Testis (tissue), 2 donors: ENCODE data around the gene ARL2BP.

ENCODE experiments used
- POLR2A ChIP-seq: fragments of 450-650 bp; IDR thresholded peaks from one replicate; pipeline ENCODE4 v1.6.1; 2017; ENCODE audit warnings: antibody characterized with exemption, mild to moderate bottlenecking, moderate library complexity
- TF ChIP-seq, protein P1 (sequence below), 3 experiments: fragments of 450-650 bp in 2 of 3; fragments of 200-600 bp in 1 of 3; sonication (generic) in 1 of 3; IDR thresholded peaks; one replicate each; pipeline ENCODE4 v1.5.1; 2016 to 2019; ENCODE audit warnings: antibody characterized with exemption in 3 of 3, mild to moderate bottlenecking in 2 of 3, moderate library complexity in 1 of 3

DNA sequence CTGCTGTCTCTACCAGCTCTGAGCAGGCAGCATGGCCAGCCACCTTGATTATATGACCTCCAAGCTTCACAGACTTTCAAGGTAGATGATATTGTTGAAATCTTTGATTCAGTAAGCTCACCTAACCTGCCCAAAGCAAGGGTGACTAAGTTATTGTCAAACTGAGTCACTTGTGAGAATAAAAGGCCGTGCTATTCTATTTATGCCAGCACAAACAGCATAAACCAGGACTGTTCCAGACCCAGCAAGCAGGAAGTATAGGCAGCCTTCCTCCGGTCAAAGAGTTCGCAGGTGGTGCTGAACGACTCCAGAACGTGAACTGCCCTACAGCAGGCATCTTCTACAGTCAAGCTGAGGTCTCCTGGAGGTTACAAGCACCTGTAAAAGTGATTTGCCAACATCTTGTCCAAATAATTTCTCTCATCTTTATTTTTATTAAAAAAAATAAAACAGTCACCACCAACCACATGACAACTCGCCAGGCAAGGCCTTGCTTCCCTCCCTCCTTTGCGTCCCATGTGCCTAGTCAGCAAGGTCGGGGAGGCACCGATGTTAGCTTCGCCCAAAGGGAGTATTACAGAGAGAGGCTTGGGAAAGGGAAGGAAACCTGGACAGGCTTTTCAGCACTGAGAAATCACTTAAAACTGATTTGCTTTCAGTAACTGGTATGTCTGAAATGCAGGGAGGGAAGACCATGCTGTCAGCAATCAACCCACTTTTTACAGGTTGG lies 10.8 kb downstream of the ARL2BP start:
- TF ChIP-seq, protein P1, sequence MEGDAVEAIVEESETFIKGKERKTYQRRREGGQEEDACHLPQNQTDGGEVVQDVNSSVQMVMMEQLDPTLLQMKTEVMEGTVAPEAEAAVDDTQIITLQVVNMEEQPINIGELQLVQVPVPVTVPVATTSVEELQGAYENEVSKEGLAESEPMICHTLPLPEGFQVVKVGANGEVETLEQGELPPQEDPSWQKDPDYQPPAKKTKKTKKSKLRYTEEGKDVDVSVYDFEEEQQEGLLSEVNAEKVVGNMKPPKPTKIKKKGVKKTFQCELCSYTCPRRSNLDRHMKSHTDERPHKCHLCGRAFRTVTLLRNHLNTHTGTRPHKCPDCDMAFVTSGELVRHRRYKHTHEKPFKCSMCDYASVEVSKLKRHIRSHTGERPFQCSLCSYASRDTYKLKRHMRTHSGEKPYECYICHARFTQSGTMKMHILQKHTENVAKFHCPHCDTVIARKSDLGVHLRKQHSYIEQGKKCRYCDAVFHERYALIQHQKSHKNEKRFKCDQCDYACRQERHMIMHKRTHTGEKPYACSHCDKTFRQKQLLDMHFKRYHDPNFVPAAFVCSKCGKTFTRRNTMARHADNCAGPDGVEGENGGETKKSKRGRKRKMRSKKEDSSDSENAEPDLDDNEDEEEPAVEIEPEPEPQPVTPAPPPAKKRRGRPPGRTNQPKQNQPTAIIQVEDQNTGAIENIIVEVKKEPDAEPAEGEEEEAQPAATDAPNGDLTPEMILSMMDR (IDR thresholded peaks at IDR 0.05): no peak
- TF ChIP-seq POLR2A: no peak
